Measurements from ENCODE around the gene NOXA1.
"Not testable (repeated sequence)": the region's sequence is repeated elsewhere in the genome, so short reads cannot be mapped to it uniquely, and the experiment has no call there.

Gene NOXA1

DNA sequence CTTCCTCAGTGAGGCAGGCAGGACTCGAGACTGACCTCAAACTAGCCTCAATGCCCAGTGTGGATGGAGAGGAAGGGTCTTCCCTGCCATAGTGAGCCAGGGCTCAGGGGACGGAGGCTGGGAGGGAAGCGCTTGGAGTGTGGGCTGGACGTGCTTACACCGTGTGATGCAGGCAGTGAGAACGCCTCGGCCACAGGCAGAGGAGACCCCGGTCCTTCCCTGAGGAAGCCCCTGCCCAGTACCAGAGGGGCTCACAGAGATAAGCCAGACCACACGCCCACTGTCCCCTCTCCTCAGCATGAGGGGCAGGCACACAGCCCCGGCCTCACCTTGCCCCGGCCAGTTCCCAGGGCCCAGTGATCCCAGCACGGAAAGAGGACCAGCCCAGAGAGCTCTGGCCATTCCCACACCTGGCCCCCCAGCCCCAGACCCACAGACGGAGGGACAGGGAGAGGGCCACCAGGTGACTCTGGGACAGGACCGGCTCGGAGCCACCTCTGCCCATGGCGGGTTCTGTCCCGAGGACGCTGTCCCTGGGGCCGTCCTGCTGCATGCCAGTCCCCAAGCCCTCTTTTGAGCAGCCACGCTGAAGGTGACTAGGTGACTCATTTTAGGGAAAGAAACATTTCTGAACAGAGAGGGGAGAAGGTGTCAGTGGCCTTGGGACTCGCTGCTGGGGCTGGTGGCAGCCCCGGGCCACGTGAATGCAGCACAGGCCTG, 42.0 kb downstream of the NOXA1 start:
- no peak for DNase-seq (ENCODE audit: low spot score)

DNA sequence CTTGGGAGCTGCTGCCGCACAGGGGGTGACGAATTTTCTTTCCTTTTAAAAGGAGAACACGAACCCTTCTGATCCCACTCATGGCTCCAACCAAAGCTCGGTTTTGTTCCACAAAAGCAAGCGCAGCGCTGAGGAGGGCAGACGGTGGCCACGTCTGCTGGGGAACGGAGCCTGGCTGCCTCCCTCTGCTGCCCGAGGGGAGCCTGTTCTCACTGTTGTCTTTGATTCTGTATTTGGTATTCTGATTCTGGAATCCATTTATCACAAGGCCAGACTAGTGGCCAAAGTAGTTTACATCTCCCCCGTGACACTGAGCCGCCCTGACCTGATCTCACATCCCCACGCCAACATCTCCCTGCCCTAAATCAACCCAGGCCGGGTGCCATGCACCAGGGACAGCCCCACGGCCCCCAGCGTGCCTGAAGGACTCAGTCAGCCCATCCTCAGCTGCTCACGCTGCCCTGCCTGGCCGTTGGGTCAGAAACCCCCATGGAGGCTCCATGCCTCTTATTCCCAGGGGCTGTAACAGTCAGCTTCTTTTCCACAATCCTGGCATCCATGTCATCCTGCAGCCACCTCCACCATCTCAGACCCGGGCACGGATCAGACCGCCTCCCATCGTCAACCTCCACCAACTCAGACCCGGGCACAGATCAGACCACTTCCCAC, 42.7 kb downstream of the NOXA1 start:
- DNase-seq (ENCODE audit: low spot score), result no peak

DNA sequence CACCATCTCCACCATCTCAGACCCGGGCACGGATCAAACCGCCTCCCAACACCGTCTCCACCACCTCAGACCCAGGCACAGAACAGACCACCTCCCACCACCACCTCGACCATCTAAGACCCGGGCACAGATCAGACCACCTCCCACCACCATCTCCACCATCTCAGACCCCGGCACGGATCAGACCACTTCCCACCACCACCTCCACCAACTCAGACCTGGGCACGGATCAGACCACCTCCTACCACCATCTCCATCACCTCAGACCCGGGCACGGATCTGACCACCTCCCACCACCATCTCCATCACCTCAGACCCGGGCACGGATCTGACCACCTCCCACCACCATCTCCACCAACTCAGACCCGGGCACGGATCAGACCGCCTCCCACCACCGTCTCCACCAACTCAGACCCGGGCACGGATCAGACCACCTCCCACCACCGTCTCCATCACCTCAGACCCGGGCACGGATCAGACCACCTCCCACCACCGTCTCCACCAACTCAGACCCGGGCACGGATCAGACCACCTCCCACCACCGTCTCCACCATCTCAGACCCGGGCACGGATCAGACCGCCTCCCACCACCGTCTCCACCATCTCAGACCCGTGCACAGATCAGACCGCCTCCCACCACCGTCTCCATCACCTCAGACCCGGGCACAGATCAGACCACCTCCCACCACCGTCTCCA, 43.3 kb downstream of the NOXA1 start:
- DNase-seq (ENCODE audit: low spot score), result not testable (repeated sequence)

GRCh38 chr9:137467161-137467581, 44.0 kb downstream of the NOXA1 start:
- no peak for DNase-seq (ENCODE audit: low spot score)

- no peak for DNase-seq (ENCODE audit: low spot score)
Measured at GRCh38 chr9:137467896-137468295, 44.7 kb downstream of the NOXA1 start.

GRCh38 chr9:137470785-137471184, 47.6 kb downstream of the NOXA1 start:
- DNase-seq (ENCODE audit: low spot score), result no peak

- no peak for DNase-seq (ENCODE audit: low spot score)
Measured at GRCh38 chr9:137474271-137474670, 51.1 kb downstream of the NOXA1 start.

GRCh38 chr9:137475666-137476065, 52.5 kb downstream of the NOXA1 start:
- DNase-seq (ENCODE audit: low spot score), result no peak

DNA sequence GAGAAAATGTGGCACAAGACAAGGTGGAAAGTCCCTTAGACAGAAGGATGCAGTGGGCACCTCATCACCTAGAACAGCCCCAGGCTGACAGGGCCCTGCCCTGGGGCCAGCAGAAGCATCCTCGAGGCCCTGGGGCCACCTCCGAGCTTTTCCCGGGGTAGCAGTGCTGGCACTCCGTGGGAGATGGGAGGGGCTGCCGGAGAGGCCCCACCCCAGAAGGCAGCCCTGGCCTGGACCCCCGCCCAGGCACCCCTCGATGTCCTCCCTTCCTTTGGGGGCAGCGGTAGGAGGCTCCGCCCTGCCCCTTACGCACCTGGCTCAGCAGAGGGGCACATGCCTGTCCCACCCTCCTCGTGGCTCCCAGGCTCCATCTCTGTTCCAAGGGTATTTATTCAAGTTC, 53.7 kb downstream of the NOXA1 start:
- DNase-seq (ENCODE audit: low spot score), result no peak

- no peak for DNase-seq (ENCODE audit: low spot score)
Measured at GRCh38 chr9:137477778-137478612, 54.8 kb downstream of the NOXA1 start.

GRCh38 chr9:137478613-137478961, 55.4 kb downstream of the NOXA1 start:
- DNase-seq (ENCODE audit: low spot score), result no peak

- no peak for DNase-seq (ENCODE audit: low spot score)
Measured at GRCh38 chr9:137478962-137479861, 56.0 kb downstream of the NOXA1 start.

GRCh38 chr9:137479892-137480685, 56.9 kb downstream of the NOXA1 start:
- DNase-seq (ENCODE audit: low spot score), result no peak

GRCh38 chr9:137480686-137481683, 57.8 kb downstream of the NOXA1 start:
- no peak for DNase-seq (ENCODE audit: low spot score)

DNA sequence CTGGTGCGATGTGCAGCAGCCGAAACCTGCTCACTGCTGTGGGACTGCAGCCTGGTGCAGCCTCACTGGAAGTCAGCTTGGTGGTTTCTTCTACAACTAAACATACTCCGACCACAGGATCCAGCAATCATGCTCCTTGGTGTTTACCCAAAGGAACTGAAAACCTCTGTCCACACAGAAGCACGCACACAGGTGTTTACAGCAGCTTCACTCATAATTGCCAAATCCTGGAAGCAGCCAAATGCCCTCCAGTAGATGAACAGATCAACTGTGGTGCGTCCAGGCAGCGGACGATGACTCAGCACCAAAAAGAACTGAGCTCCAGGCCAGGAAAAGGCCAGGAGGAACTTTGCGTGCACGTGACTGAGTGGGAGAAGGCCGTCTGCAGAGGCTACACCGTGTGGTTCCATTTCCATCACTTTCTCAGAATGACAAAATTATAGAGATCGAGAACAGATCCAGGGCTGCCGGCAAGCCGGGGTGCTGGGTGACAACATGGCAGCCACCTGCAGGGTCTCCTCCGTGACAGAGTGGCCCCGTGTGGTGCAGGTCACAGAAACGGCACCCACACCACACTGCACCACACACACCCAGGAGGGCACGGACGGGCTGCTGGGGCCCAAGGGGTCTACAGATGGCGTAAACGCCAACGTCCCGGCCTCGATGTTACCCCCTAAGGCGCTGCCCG, 59.0 kb downstream of the NOXA1 start:
- no peak for DNase-seq (ENCODE audit: low spot score)
